B cell (primary cell): ENCODE data around the gene MEG3. TPM values are rescaled to one million over a fixed set of nuclear protein-coding genes. Genes with fewer than 3 reads are reported as not detected.

Experiments
- ATAC-seq: fragments of 200-7000 bp; cut with Tn5 transposase; one replicate; pipeline ENCODE4 v1.10.0; 2021; ENCODE audit warnings: low read depth, mild to moderate bottlenecking, moderate number of reproducible peaks, moderate library complexity
- CTCF ChIA-PET: fragments of 350-600 bp; sonication (Branson Sonifier 250); formaldehyde crosslinking; loops from one replicate; lab custom pipeline; 2021; ENCODE audit warnings: antibody characterized with exemption, inconsistent platforms; lab: Charles Lee
- POLR2A ChIA-PET: fragments of 350-600 bp; sonication (Branson Sonifier 250); formaldehyde crosslinking; loops from one replicate; lab custom pipeline; 2021; ENCODE audit warnings: antibody characterized with exemption; lab: Charles Lee
- DNase-seq: peaks from one replicate; pipeline ENCODE4 v3.0.0; 2013
- H2AFZ ChIP-seq: 2 replicates; pipeline ENCODE4 v1.6.1; 2012; ENCODE audit warnings: mild to moderate bottlenecking, low read depth, low read length; ENCODE audit not compliant: insufficient read depth, poor library complexity, severe bottlenecking
- H3K27ac ChIP-seq, 2 donors: 1 replicate in 1 of 2; 2 replicates in 1 of 2; pipeline ENCODE4 v1.5.1; 2012 to 2013; ENCODE audit warnings: low read length in 2 of 2, mild to moderate bottlenecking in 2 of 2, moderate library complexity in 1 of 2
- H3K27me3 ChIP-seq, 4 experiments: fragments of 200-600 bp in 1 of 4; sonication (generic) in 1 of 4; replicated peaks in 1 of 4; 1 replicate in 2 of 4; 2 replicates in 2 of 4; pipeline versions ENCODE4 v1.6.1 to v1.7.0; 2013 to 2016; ENCODE audit warnings: low read length in 3 of 4, mild to moderate bottlenecking in 2 of 4, mixed read lengths in 1 of 4, moderate library complexity in 1 of 4; ENCODE audit not compliant: insufficient read depth in 4 of 4, control insufficient read depth in 3 of 4; ENCODE audit errors: control extremely low read depth in 1 of 4
- H3K36me3 ChIP-seq, 2 experiments: replicated peaks in 1 of 2; 1 replicate in 1 of 2; 2 replicates in 1 of 2; pipeline versions ENCODE4 v1.6.1 to v1.7.1; 2013; ENCODE audit warnings: low read length in 1 of 2; ENCODE audit not compliant: insufficient read depth in 2 of 2, control insufficient read depth in 1 of 2; ENCODE audit errors: control extremely low read depth in 1 of 2, extremely low read depth in 1 of 2
- H3K4me1 ChIP-seq, 2 donors: fragments of 200-600 bp in 1 of 2; sonication (generic) in 1 of 2; 1 replicate in 1 of 2; 2 replicates in 1 of 2; pipeline versions ENCODE4 v1.5.1 to v1.6.1; 2013 to 2017; ENCODE audit warnings: low read length in 2 of 2; ENCODE audit not compliant: control insufficient read depth in 2 of 2, insufficient read depth in 2 of 2
- H3K4me2 ChIP-seq: replicated peaks from 2 replicates; pipeline ENCODE3; 2012; ENCODE audit warnings: mild to moderate bottlenecking, low read depth, low read length; ENCODE audit not compliant: poor library complexity, severe bottlenecking
- H3K4me3 ChIP-seq, 5 experiments: fragments of 200-600 bp in 1 of 5; sonication (generic) in 1 of 5; 1 replicate in 3 of 5; 2 replicates in 2 of 5; pipeline versions ENCODE4 v1.5.1 to v1.7.0; 2011 to 2016; ENCODE audit warnings: low read length in 4 of 5, mild to moderate bottlenecking in 4 of 5, low read depth in 2 of 5, control low read depth in 1 of 5, moderate library complexity in 1 of 5; ENCODE audit not compliant: insufficient read depth in 1 of 5; ENCODE audit errors: control extremely low read depth in 1 of 5, extremely low read depth in 1 of 5
- H3K79me2 ChIP-seq: fragments of 200-600 bp; sonication (generic); one replicate; pipeline ENCODE4 v1.6.0; 2016; ENCODE audit warnings: low read length; ENCODE audit not compliant: control insufficient read depth, insufficient read depth
- H3K9ac ChIP-seq: fragments of 200-600 bp; sonication (generic); 2 replicates; pipeline ENCODE4 v1.6.1; 2017; ENCODE audit warnings: mild to moderate bottlenecking, low read length, moderate library complexity
- H3K9me3 ChIP-seq, 3 donors: one replicate each; pipeline versions ENCODE4 v1.6.1 to v1.7.1; 2013; ENCODE audit warnings: low read length in 2 of 3; ENCODE audit not compliant: control insufficient read depth in 2 of 3, insufficient read depth in 1 of 3; ENCODE audit errors: control extremely low read depth in 1 of 3
- H4K20me1 ChIP-seq: 2 replicates; pipeline ENCODE4 v1.6.0; 2012; ENCODE audit warnings: mild to moderate bottlenecking, low read length; ENCODE audit not compliant: insufficient read depth, control insufficient read depth, poor library complexity, severe bottlenecking
- H3K27ac Mint-ChIP-seq: one replicate; pipeline ENCODE4 v1.8.0; 2021; ENCODE audit warnings: mixed read lengths
- H3K27me3 Mint-ChIP-seq: one replicate; pipeline ENCODE4 v1.8.0; 2021; ENCODE audit warnings: mixed read lengths
- H3K4me1 Mint-ChIP-seq: one replicate; pipeline ENCODE4 v1.8.0; 2021; ENCODE audit warnings: mixed read lengths
- H3K4me3 Mint-ChIP-seq: one replicate; pipeline ENCODE4 v1.8.0; 2021; ENCODE audit warnings: mixed read lengths
- H3K9me3 Mint-ChIP-seq: one replicate; pipeline ENCODE4 v1.8.0; 2022; ENCODE audit warnings: mixed read lengths; ENCODE audit not compliant: insufficient read depth
- CTCF ChIP-seq: fragments of 200-600 bp; IDR thresholded peaks from one replicate; pipeline ENCODE4 v1.8.0; 2022; ENCODE audit warnings: antibody characterized with exemption, mild to moderate bottlenecking
- EZH2 ChIP-seq: IDR thresholded peaks from 2 replicates; pipeline ENCODE4 v1.6.1; 2012; ENCODE audit warnings: borderline replicate concordance, low read depth, mild to moderate bottlenecking, moderate library complexity, low read length; ENCODE audit not compliant: insufficient read depth, poor library complexity, severe bottlenecking
- WGBS: methylation state at CpG from one replicate; pipeline ENCODE4 v1.1.5; 2013; ENCODE audit warnings: missing lambda C conversion rate; ENCODE audit not compliant: insufficient coverage; 5-methylcytosine and 5-hydroxymethylcytosine counted together
- intact Hi-C: fragments of 100-400 bp; cut with micrococcal nuclease; formaldehyde crosslinking; loops from one replicate; pipeline ENCODE4 v1.10.0; 2022
- polyA plus RNA-seq: library from polyadenylated mRNA; depleted of rRNA; stranded (reverse); fragments of >200 nt; gene quantifications from 2 replicates; pipeline ENCODE4 v1.2.3, GENCODE V29; 2012
- total RNA-seq, 2 donors: library from RNA; stranded (reverse); fragments of 120-200 nt in 1 of 2; gene quantifications; 1 replicate in 1 of 2; 2 replicates in 1 of 2; pipeline versions ENCODE4 v1.2.3 to v1.2.4, GENCODE V29; 2013 to 2022

Gene MEG3
- total and polyA plus RNA-seq, 2 donors (not counting 1 experiment from before 2014, with no cell fraction given), result 0.13 TPM; not detected in 1

- H3K4me3 Mint-ChIP-seq, result no peak overlapping the region
- H3K4me1 Mint-ChIP-seq, result peaks cover 2% of the 10 kb centered on the region
- ChIA-PET CTCF (no interaction called here), POLR2A (no interaction called here)
- Histone ChIP-seq H4K20me1 (no peaks in the 10 kb centered on the region), H3K4me3 (no peak overlapping the region), H2AFZ (no peak overlapping the region), H3K27ac (no peak overlapping the region), H3K27me3 (peaks cover 0 to 13% (median 0%) of the 10 kb centered on the region in 4 experiments), H3K79me2 (no peaks in the 10 kb centered on the region), H3K36me3 (no peaks in the 10 kb centered on the region), H3K9ac (no peak overlapping the region), H3K4me2 (no peak overlapping the region), H3K9me3 (peaks cover 0 to 46% (median 0%) of the 10 kb centered on the region in 3 donors), H3K4me1 (no peaks in the 10 kb centered on the region)
- H3K27me3 Mint-ChIP-seq, result peaks cover 21% of the 10 kb centered on the region
- no peak for DNase-seq
- TF ChIP-seq CTCF, result no peak
- no peak for ATAC-seq
- no peaks in the 10 kb centered on the region for H3K9me3 Mint-ChIP-seq
- no peak overlapping the region for H3K27ac Mint-ChIP-seq
- intact Hi-C loops, result no loop called here
- WGBS, result 90% methylated on average over 4 of the region's 9 CpGs
These were observed 3.2 kb upstream of the MEG3 start for GRCh38 chr14:100822532-100823296.

GRCh38 chr14:100823413-100824080 is 2.4 kb upstream of the MEG3 start:
- intact Hi-C loops, result no loop called here
- ChIA-PET CTCF (no interaction called here), POLR2A (no interaction called here)
- no peak for ATAC-seq
- Histone ChIP-seq H3K9me3 (peaks cover 0 to 55% (median 0%) of the 10 kb centered on the region in 3 donors), H3K27ac (no peak overlapping the region), H3K4me3 (no peak overlapping the region), H3K4me2 (no peak overlapping the region), H3K27me3 (peaks cover 0 to 13% (median 0%) of the 10 kb centered on the region in 4 experiments), H4K20me1 (no peaks in the 10 kb centered on the region), H3K36me3 (no peaks in the 10 kb centered on the region), H3K79me2 (no peaks in the 10 kb centered on the region), H3K9ac (no peak overlapping the region), H3K4me1 (no peaks in the 10 kb centered on the region), H2AFZ (no peak overlapping the region)
- Mint-ChIP-seq H3K9me3 (no peaks in the 10 kb centered on the region), H3K4me3 (no peak overlapping the region), H3K27ac (no peak overlapping the region), H3K4me1 (peaks cover 2% of the 10 kb centered on the region), H3K27me3 (peaks cover 21% of the 10 kb centered on the region)
- WGBS, result 82% methylated on average over 10 of the region's 11 CpGs
- no peak for DNase-seq
- no peak for TF ChIP-seq EZH2
- no peak for TF ChIP-seq CTCF
